NB4 (cell line): ENCODE results near the gene ZNF484.
"Not testable (repeated sequence)": the region's sequence is repeated elsewhere in the genome, so short reads cannot be mapped to it uniquely, and the experiment has no call there.

ENCODE experiments used
- DNase-seq: peaks from one replicate; pipeline ENCODE4 v3.0.0; 2010; ENCODE audit warnings: low read depth
- H3K4me3 ChIP-seq: one replicate; pipeline ENCODE4 v1.5.1; 2011; ENCODE audit warnings: mild to moderate bottlenecking, low read depth, low read length, moderate library complexity
- MYC ChIP-seq: IDR thresholded peaks from 2 replicates; pipeline ENCODE4 v1.6.1; 2011; ENCODE audit warnings: low read depth, low read length
- POLR2A ChIP-seq: IDR thresholded peaks from 2 replicates; pipeline ENCODE4 v1.6.1; 2011; ENCODE audit warnings: mild to moderate bottlenecking; ENCODE audit not compliant: insufficient read length; ENCODE audit errors: extremely low read depth
- TF ChIP-seq, protein P1 (sequence below): IDR thresholded peaks from one replicate; pipeline ENCODE4 v1.5.1; 2012; ENCODE audit warnings: low read depth, low read length
- TF ChIP-seq, protein P2 (sequence below): IDR thresholded peaks from 2 replicates; pipeline ENCODE4 v1.6.1; 2011; ENCODE audit warnings: low read depth, low read length

ZNF484 gene

GRCh38 chr9:92829420-92829819, 48.4 kb downstream of the ZNF484 start:
- TF ChIP-seq, protein P1, sequence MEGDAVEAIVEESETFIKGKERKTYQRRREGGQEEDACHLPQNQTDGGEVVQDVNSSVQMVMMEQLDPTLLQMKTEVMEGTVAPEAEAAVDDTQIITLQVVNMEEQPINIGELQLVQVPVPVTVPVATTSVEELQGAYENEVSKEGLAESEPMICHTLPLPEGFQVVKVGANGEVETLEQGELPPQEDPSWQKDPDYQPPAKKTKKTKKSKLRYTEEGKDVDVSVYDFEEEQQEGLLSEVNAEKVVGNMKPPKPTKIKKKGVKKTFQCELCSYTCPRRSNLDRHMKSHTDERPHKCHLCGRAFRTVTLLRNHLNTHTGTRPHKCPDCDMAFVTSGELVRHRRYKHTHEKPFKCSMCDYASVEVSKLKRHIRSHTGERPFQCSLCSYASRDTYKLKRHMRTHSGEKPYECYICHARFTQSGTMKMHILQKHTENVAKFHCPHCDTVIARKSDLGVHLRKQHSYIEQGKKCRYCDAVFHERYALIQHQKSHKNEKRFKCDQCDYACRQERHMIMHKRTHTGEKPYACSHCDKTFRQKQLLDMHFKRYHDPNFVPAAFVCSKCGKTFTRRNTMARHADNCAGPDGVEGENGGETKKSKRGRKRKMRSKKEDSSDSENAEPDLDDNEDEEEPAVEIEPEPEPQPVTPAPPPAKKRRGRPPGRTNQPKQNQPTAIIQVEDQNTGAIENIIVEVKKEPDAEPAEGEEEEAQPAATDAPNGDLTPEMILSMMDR, result no peak
- TF ChIP-seq, protein P2, sequence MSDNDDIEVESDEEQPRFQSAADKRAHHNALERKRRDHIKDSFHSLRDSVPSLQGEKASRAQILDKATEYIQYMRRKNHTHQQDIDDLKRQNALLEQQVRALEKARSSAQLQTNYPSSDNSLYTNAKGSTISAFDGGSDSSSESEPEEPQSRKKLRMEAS, result no peak
- TF ChIP-seq POLR2A (no peak), MYC (no peak)
- no peak overlapping the region for H3K4me3 ChIP-seq
- DNase-seq, result no peak

GRCh38 chr9:92825065-92825464, 52.8 kb downstream of the ZNF484 start:
- not testable (repeated sequence) for H3K4me3 ChIP-seq, DNase-seq

DNA sequence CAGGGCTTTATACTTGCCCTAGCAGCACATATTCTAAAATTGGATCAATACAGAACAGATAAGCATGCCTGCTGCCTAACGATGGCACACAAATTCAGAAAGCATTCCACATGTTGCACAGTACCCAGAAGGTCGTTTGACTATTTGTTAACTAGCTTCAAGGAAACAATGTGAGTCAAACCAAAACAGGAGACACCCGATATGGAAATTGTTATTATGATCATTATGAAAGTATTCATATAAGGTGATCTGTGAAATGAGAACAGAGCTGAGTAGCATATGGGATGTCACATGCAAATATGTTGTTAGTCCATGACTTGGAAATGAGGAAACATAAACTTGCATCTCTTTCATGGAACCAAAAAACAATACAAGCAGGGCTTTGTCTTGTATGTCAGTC, 56.9 kb downstream of the ZNF484 start:
- no peak overlapping the region for H3K4me3 ChIP-seq
- TF ChIP-seq, protein P2, result no peak
- TF ChIP-seq MYC (no peak), POLR2A (no peak)
- TF ChIP-seq, protein P1, result no peak
- no peak for DNase-seq

GRCh38 chr9:92819898-92820297, 57.9 kb downstream of the ZNF484 start:
- not testable (repeated sequence) for H3K4me3 ChIP-seq, DNase-seq

GRCh38 chr9:92809629-92810326, 68.1 kb downstream of the ZNF484 start:
- H3K4me3 ChIP-seq, DNase-seq: not testable (repeated sequence)

GRCh38 chr9:92808726-92809451, 68.9 kb downstream of the ZNF484 start:
- H3K4me3 ChIP-seq, result peak overlapping the region; percentile 16
- DNase-seq, result peak; percentile 38
- TF ChIP-seq POLR2A (no peak), MYC (no peak)
- TF ChIP-seq, protein P2, result no peak
- TF ChIP-seq, protein P1, result no peak

- no peak for DNase-seq
- TF ChIP-seq MYC (no peak), POLR2A (no peak)
- TF ChIP-seq, protein P1, result no peak
- TF ChIP-seq, protein P2, result no peak
- no peak overlapping the region for H3K4me3 ChIP-seq
These were observed 69.8 kb downstream of the ZNF484 start for GRCh38 chr9:92807757-92808725.
